ENCODE results near the gene SLC6A12.

DNA sequence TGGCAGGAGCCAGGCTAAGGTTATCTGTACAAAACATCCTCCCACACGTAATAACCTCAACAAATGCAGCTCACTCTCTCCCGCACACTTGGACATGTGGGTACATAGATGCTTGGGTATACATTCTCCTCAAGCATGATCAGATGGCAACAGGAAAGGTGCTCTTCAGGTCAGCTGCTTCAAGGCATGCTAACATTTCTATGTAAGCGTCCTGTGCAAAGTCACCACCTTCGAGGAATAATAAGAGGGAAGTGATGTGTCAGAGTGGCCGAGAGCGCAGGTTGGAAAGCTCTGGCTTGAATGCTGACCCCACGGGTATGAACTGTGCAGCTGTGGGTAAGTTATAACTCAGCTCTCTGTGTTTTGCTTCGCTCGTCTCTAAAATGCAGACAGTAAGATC lies 24.2 kb upstream of the SLC6A12 start:
- TF ChIP-seq, protein P1, sequence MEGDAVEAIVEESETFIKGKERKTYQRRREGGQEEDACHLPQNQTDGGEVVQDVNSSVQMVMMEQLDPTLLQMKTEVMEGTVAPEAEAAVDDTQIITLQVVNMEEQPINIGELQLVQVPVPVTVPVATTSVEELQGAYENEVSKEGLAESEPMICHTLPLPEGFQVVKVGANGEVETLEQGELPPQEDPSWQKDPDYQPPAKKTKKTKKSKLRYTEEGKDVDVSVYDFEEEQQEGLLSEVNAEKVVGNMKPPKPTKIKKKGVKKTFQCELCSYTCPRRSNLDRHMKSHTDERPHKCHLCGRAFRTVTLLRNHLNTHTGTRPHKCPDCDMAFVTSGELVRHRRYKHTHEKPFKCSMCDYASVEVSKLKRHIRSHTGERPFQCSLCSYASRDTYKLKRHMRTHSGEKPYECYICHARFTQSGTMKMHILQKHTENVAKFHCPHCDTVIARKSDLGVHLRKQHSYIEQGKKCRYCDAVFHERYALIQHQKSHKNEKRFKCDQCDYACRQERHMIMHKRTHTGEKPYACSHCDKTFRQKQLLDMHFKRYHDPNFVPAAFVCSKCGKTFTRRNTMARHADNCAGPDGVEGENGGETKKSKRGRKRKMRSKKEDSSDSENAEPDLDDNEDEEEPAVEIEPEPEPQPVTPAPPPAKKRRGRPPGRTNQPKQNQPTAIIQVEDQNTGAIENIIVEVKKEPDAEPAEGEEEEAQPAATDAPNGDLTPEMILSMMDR (IDR thresholded peaks at IDR 0.05) = no peak
- TF ChIP-seq TEAD4 (IDR thresholded peaks at IDR 0.05; ENCODE audit: borderline replicate concordance, insufficient read depth) = no peak
